GM19351 (cell line): ENCODE measurements around the gene NSUN4.

Source experiments
- ATAC-seq: cut with Tn5 transposase; IDR thresholded peaks from one replicate; pipeline ENCODE4 v1.9.1; 2021; ENCODE audit warnings: mild to moderate bottlenecking, moderate library complexity; ENCODE audit not compliant: unreplicated experiment

NSUN4 gene

DNA sequence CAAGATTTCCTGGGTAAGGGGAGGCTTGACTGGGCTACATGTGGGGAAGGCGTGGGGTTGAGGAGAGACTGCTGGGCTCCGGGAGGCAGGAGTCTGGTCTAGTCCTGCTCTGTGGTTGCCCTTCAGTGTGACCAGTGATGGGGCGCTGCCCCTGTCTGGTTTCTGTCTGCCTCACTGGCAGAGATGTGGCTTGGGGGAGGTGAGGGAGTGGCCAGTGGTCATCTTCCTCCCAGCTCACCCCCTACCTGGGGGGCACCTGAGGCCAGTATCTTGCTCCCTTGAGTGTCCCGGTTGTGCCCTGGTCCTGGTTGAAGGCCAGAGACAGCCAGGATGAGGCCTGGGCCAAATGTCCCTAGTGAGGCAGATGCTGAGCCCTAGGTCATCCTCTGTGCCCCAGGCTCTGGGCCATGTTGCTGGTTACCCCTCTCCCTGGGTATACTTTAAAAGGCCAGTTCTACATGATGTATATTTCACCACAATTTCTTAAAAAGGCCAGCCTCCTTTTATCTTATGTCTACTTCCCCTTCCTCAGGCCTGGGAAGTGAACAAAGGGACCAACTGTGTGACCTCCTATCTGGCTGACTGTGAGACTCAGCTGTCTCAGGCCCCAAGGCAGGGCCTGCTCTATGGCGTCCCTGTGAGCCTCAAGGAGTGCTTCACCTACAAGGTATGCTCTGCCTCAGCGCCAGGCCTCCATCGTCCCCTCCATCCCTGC, 64.0 kb downstream of the NSUN4 start:
- ATAC-seq = no peak

DNA sequence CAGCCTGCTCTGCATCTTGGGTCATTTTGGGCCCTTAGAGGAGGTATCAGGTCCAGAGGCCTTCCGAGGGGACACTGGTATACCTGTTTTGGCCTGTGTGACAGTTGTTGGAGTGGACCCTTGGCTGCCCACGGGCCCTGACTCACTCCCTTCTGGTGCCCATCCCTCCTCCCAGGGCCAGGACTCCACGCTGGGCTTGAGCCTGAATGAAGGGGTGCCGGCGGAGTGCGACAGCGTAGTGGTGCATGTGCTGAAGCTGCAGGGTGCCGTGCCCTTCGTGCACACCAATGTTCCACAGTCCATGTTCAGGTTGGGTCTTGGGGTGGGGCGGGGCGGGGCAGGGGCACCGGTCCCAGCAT, 64.6 kb downstream of the NSUN4 start:
- ATAC-seq = no peak

DNA sequence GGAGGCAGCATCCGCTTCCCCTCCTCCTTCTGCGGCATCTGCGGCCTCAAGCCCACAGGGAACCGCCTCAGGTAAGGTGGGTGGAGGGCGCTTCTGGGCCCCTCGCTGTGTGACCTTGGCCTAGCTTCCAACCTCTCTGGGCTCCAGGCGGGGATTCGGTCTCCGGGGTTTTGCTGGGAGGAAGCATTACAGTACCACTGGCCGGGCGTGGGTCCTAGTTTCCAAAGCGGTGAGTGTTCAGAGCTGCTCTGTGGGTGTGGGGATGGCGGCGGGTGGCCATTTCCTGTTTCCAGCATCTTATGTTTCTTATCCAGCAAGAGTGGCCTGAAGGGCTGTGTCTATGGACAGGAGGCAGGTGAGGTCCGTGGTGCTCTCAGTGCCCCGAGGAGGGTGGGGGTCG, 65.1 kb downstream of the NSUN4 start:
- ATAC-seq = no peak

DNA sequence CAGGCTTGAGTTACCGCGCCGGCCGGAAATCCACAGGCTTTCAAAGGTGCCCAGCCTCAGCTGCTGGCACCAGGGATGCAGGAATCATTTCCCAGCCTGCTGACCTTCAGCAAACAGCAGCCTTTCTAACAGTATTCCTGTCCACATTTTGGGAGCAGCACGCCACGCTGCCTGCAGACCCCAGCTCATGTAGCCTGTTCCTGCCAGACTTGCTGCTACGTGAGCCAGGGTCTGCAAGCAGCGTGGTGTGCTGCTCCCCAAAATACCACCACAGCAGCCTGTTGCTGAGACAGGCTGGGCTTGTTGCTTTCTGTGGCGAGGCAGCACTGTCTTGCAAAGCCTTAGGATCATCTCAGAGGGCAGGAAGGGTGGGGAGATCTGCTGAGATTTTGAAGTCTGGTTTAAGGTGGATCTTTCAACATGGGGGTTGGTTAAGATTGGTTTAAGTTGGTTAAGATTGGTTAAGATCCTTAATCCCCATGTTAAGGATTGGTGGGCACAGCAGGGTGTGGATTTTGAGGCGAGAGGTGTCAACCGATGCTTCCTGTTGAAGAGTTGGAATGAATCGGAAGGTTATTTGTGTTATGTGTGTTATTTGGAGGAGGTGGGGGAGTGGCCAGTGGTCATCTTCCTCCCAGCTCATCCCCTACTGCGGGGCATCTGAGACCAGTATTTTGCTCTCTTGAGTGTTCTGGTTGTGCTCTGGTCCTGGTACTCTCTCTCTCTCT, 66.4 kb downstream of the NSUN4 start:
- ATAC-seq = no peak

DNA sequence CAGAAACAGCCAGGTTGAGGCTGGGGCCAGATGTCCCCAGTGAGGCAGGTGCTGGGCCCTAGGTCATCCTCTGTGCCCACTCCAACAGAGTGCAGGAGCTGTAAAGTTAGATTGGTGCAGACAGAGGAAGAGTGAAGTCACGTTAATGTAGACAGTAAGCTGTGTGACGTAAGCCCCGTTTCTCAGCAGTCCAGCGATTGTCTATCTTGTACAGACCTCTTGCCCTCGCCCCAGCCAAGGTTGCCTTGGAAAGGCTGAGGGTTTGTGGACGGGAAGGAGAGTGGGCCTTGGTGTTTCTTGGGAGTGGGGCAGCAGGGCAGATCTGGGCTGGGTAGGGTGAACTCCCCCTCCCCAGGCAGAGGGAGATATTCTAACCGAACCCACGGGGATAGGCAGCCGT, 67.0 kb downstream of the NSUN4 start:
- ATAC-seq = no peak

DNA sequence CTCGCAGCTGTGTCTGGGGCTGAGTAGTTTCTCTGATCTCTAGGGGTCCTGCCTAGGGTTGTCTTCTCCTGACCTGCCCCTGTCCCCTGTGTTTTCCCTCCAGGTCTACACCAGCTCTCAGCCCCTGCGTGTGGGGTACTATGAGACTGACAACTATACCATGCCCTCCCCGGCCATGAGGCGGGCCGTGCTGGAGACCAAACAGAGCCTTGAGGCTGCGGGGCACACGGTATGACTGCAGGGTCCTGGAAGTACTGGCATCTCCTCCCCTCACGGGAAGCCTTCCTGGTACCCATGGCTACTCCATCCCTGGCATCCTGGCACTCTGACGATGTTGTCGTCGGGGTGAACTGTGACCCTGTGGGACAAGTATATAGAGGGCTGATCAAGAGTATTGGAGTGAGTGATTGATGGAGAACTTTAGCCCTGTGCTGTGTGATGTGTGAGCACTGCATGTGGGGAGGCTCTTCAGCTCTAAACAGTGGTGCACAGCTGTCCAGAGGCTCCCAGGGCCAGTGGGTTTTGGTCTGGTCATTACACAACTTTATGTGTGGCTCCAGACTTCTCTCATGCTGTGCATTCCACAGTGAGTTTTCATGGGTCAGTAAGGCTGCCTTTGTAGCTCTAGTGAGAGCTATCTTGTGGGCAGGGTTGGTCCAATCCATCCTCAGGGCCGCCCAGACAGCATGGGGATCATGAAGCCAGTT, 67.9 kb downstream of the NSUN4 start:
- ATAC-seq = no peak

DNA sequence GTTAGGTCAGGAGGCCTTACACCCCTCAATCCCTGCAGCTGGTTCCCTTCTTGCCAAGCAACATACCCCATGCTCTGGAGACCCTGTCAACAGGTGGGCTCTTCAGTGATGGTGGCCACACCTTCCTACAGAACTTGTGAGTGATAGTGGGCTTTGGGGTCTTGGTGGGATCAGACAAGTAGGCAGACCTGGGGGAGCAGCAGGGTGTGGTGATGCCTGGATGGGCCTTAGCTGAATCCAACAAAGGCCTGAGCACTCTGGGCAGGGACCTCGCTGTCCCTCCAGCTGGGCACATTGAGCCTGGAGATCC, 68.4 kb downstream of the NSUN4 start:
- no peak for ATAC-seq

DNA sequence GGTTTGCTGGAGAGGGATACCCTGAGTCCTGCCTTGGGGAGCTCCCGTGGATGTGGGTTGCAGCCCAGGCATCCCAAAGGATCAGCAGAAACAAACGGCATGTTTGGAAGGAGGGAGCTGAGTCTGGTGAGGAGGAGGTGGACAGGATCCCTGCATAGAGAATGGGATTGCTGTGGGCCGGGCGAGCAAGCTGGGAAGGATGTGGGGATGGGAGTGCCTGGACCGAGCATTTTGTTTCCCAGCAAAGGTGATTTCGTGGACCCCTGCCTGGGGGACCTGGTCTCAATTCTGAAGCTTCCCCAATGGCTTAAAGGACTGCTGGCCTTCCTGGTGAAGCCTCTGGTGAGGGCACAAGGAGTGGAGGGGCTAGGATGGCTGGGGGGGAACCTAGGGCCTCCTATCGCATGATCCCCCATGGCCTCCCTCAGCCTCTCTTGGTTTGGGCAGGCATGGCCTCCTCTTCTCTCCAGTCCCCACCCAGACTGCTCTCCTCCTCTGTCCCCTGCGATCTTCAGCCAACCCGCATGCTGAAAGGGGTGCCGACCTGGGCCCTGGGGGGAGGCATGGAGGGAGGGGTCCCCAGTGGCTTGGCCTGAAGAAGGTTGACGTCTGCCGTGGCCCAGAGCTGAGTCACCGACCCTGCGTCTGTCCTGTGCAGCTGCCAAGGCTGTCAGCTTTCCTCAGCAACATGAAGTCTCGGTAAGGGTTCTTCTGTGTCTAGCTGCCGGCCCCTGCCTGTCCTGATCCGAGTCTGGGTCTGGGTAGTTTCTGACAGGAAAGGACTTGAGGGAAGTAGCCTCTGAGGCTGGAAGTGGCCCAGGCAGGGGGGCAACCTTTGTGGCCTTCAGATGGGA, 69.8 kb downstream of the NSUN4 start:
- no peak for ATAC-seq

DNA sequence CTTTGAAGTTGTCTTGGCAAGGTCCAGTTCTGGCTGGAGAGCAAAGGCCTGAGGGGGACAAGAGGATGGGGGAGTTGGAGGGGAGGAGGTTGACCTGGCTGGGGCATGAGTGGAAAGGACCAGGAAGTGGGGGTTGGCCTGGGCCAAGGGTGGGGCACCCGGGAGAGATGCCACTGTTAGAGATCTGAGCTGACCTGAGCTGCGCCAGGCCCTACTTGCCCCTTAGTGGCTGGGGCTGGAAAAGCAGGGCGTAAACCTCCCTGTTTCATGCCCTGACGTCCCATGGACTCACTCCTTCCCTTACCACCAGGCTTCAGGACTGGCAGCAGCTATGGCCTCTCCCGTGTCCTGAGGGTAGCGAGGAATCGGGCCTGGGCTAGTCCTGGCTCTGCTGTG, 70.4 kb downstream of the NSUN4 start:
- ATAC-seq = no peak
